GM10847 (cell line): Measurements from ENCODE around the gene SLC4A4.

Experiments
- POLR2A ChIP-seq: IDR thresholded peaks from 2 replicates; pipeline ENCODE4 v1.6.1; 2011; ENCODE audit not compliant: insufficient read length; ENCODE audit errors: extremely low read depth

Gene SLC4A4

GRCh38 chr4:71614621-71615020, 275.8 kb downstream of the SLC4A4 start:
- no peak for TF ChIP-seq POLR2A

- TF ChIP-seq POLR2A: no peak
Observed at GRCh38 chr4:71616168-71616811, 277.5 kb downstream of the SLC4A4 start.
